D721Med (cell line): ENCODE results near the gene RNF125.
A peak's percentile ranks its signal among the peaks of the same experiment; 100 is the strongest.

Source experiments
- DNase-seq: peaks from one replicate; pipeline ENCODE4 v3.0.0; 2011; ENCODE audit warnings: low spot score; ENCODE audit not compliant: insufficient read length
- FAIRE-seq: peaks from 2 replicates; lab custom pipeline; 2011; peaks lifted over from hg19 to GRCh38; lab: Jason Lieb, UNC
- CTCF ChIP-seq: IDR thresholded peaks from 2 replicates; pipeline ENCODE4 v1.5.1; 2012; ENCODE audit warnings: mild to moderate bottlenecking, control low read depth; ENCODE audit not compliant: insufficient read depth; ENCODE audit errors: missing control alignments

Gene RNF125

GRCh38 chr18:32018331-32019250 is at the start of gene RNF125:
RNF125 (plus strand) TSS chr18:32018825; CDS start chr18:32018864, 39 bp downstream.
- DNase-seq (peak; percentile 55), FAIRE-seq (no peak)
- no peak for TF ChIP-seq CTCF

GRCh38 chr18:31970617-31971016 is 48.0 kb upstream of the RNF125 start:
- no peak for FAIRE-seq
- TF ChIP-seq CTCF = no peak
- no peak for DNase-seq

GRCh38 chr18:31973929-31974546 is 44.6 kb upstream of the RNF125 start:
- no peak for TF ChIP-seq CTCF
- FAIRE-seq = no peak
- DNase-seq = no peak

- no peak for TF ChIP-seq CTCF
- no peak for FAIRE-seq
- no peak for DNase-seq
These were observed 42.4 kb upstream of the RNF125 start for GRCh38 chr18:31976242-31976641.

GRCh38 chr18:31977270-31977872 is 41.3 kb upstream of the RNF125 start:
- FAIRE-seq = peak; percentile 97
- DNase-seq = no peak
- peak; percentile 83 for TF ChIP-seq CTCF

GRCh38 chr18:31978616-31979015 is 40.0 kb upstream of the RNF125 start:
- FAIRE-seq (no peak), DNase-seq (no peak)
- no peak for TF ChIP-seq CTCF
